Activated CD4-positive, alpha-beta T cell treated with anti-CD3 and anti-CD28 coated beads for 36 hours (primary cell): ENCODE data around the gene CBFA2T2. TPM values are rescaled to one million over a fixed set of nuclear protein-coding genes. Genes with fewer than 3 reads are reported as not detected.
A peak's percentile ranks its signal among the peaks of the same experiment; 100 is the strongest.

ENCODE experiments used
- ATAC-seq: fragments of 200-7000 bp; cut with Tn5 transposase; one replicate; pipeline ENCODE4 v1.10.0; 2021; ENCODE audit warnings: mild to moderate bottlenecking, moderate library complexity
- CTCF ChIA-PET: fragments of 350-600 bp; sonication (Branson Sonifier 250); formaldehyde crosslinking; loops from one replicate; lab custom pipeline; 2021; ENCODE audit warnings: antibody characterized with exemption; lab: Charles Lee
- POLR2A ChIA-PET: fragments of 350-600 bp; sonication (Branson Sonifier 250); formaldehyde crosslinking; loops from one replicate; lab custom pipeline; 2021; ENCODE audit warnings: antibody characterized with exemption, inconsistent platforms; lab: Charles Lee
- DNase-seq: peaks from one replicate; pipeline ENCODE4 v3.0.0-alpha.2; 2020
- H3K27ac Mint-ChIP-seq: one replicate; pipeline ENCODE4 v1.8.0; 2021; ENCODE audit warnings: mixed read lengths
- H3K27me3 Mint-ChIP-seq: one replicate; pipeline ENCODE4 v1.8.0; 2021; ENCODE audit warnings: mixed read lengths
- H3K36me3 Mint-ChIP-seq: one replicate; pipeline ENCODE4 v1.8.0; 2021; ENCODE audit warnings: low read depth, mixed read lengths
- H3K4me1 Mint-ChIP-seq: one replicate; pipeline ENCODE4 v1.8.0; 2021; ENCODE audit warnings: mixed read lengths
- H3K4me3 Mint-ChIP-seq: one replicate; pipeline ENCODE4 v1.8.0; 2021; ENCODE audit warnings: mild to moderate bottlenecking, moderate library complexity, mixed read lengths
- H3K9me3 Mint-ChIP-seq: one replicate; pipeline ENCODE4 v1.8.0; 2021; ENCODE audit warnings: low read depth, mixed read lengths
- intact Hi-C, 2 experiments: fragments of 100-400 bp; cut with DNase I in 1 of 2; cut with micrococcal nuclease in 1 of 2; formaldehyde crosslinking; loops; one replicate each; pipeline versions ENCODE4 v1.14.2 to v1.15.1; 2022 to 2024; cut with DNase I, micrococcal nuclease
- total RNA-seq, 2 experiments: library from RNA; stranded (reverse); gene quantifications; one replicate each; pipeline ENCODE4 v1.2.3, GENCODE V29; 2021

CBFA2T2 gene
- total RNA-seq, 2 experiments from 2014 or later = 10.9 to 12.9 TPM

DNA sequence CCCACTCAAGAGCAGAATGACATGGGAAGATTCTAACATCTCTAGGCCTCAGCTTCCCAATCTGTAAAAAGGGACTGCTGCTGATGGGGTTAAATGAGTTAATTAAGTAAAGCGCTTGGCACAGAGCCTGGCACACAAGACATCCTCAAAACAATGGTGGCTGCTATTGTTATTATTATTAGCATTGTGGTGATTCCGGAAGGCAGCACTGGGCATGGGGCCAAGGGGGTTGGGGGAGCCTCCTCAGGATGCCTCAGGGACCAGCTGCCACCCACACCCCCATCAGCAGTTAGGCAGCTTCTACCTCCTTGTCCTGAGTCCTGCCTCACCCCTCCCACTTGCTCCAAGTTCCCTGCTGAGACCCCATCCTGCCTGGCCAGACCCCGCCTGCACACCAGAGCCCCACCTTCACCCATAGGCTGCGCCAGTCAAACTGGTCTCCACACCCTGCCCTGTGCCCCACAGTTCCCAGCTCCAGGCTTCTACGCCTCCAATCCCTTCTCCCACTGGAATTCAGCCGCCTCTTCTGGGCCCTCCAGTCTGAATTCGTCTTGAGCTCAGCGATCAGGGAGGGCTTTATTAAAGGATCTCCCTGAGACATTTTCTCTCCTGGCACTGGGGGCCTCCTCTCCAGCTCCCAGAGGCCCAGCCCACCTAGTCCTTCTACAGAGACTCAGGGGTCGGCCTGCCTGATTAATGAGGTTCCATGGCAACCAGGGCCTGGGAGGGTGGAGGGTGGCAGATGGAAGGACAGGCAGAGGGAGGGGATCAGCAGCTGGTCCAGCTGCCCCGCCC lies 194.8 kb downstream of the CBFA2T2 start:
- H3K4me3 Mint-ChIP-seq = peak overlapping the region; percentile 95
- peak overlapping the region; percentile 83 for H3K27ac Mint-ChIP-seq
- ChIA-PET POLR2A (interaction anchor here (0.6 to 1.7 kb wide), 7 partner anchors 18 to 130 kb away, joined by 3 to 5 read pairs (median 3); partner anchors contain the start of genes ACTL10, CHMP4B and PXMP4), CTCF (interaction anchor here (0.7 to 9.1 kb wide), 4 partner anchors 18 to 48 kb away, joined by 3 to 91 read pairs (median 6); partner anchors contain the start of genes ACTL10 and PXMP4)
- DNase-seq = no peak
- no peaks in the 10 kb centered on the region for H3K9me3 Mint-ChIP-seq
- intact Hi-C loops = loop anchor here (5.0 kb wide), 3 partner anchors 48 to 1858 kb away; partner anchors contain the start of genes ERGIC3 (in 1 of the 2) and ZNF341 (in 1 of the 2)
- peaks cover 81% of the 10 kb centered on the region for H3K4me1 Mint-ChIP-seq
- ATAC-seq = no peak
- peaks cover 24% of the 10 kb centered on the region for H3K36me3 Mint-ChIP-seq
- H3K27me3 Mint-ChIP-seq = no peaks in the 10 kb centered on the region

DNA sequence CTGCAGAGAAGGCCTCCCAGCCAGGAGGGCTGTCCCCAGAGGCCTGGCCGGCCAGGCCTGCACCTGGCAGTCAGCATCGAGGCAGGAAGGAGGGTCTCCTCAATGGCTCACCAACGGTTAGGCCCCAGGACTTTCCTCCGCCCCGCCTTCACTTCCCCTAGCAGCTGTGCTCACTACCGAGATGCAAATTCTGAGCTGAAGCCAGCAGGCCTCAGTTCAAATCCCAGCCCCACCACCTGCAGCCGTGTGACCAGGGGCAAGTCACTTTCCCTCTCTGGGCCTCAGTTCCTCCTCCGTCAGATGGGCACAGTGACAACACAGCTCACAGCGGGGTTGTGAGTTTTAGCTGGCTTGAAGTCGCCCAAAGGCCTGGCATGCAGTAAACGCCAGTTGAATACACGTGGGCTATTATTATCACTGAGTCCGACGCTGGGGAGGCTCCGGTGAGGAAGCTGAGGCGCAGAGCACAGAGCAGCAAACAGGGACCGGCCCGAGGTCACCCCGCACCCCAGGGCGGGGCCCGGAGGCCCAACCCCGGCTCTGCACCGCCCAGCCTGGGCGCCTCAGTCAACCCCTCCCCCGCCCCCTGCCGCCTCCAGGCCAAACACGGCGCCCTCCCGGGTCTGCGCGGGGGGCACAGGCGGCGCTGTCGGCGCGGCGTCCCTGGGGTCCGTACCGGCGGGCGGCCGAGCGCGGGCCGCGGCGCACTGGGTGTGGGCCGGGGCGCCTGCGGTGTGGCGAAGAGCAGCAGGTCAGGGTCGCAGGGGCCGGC lies 195.6 kb downstream of the CBFA2T2 start:
- peaks cover 79% of the 10 kb centered on the region for H3K4me1 Mint-ChIP-seq
- peak; percentile 87 for DNase-seq
- CTCF ChIA-PET = interaction anchor here (0.7 to 9.1 kb wide), 4 partner anchors 18 to 47 kb away, joined by 3 to 91 read pairs (median 6); partner anchors contain the start of genes ACTL10 and PXMP4
- peak overlapping the region; percentile 83 for H3K27ac Mint-ChIP-seq
- H3K27me3 Mint-ChIP-seq = no peaks in the 10 kb centered on the region
- ATAC-seq = peak; percentile 58
- intact Hi-C loops = loop anchor here (1.0 to 5.0 kb wide), 13 partner anchors 11 to 1857 kb away; partner anchors contain the start of genes PXMP4 (in 2 of the 2), ACTL10 (in 1 of the 2), CBFA2T2 (in 1 of the 2) and CHMP4B (in 1 of the 2)
- H3K4me3 Mint-ChIP-seq = peak overlapping the region; percentile 95
- H3K36me3 Mint-ChIP-seq = peaks cover 22% of the 10 kb centered on the region
- H3K9me3 Mint-ChIP-seq = no peaks in the 10 kb centered on the region
- POLR2A ChIA-PET = interaction anchor here (0.6 to 1.7 kb wide), 7 partner anchors 19 to 202 kb away, joined by 3 to 5 read pairs (median 3); partner anchors contain the start of genes ACTL10, CHMP4B and PXMP4

GRCh38 chr20:33686100-33686983 lies 196.4 kb downstream of the CBFA2T2 start, which contains the start of gene E2F1:
E2F1 (minus strand) TSS chr20:33686385; CDS start chr20:33686264, 121 bp downstream.
- POLR2A ChIA-PET = interaction anchor here (0.6 to 1.7 kb wide), 6 partner anchors 13 to 1768 kb away, joined by 3 to 5 read pairs (median 4); partner anchors contain the start of genes ACTL10 and PXMP4
- Mint-ChIP-seq H3K9me3 (no peaks in the 10 kb centered on the region), H3K36me3 (peaks cover 16% of the 10 kb centered on the region), H3K27me3 (no peaks in the 10 kb centered on the region), H3K4me3 (peak within 1 kb of the TSS; percentile 95), H3K4me1 (peaks cover 73% of the 10 kb centered on the region), H3K27ac (peak within 1 kb of the TSS; percentile 83)
- DNase-seq (peak; percentile 98), ATAC-seq (peak; percentile 84)
- CTCF ChIA-PET = interaction anchor here (1.3 to 9.1 kb wide), 3 partner anchors 9 to 33 kb away, joined by 3 to 91 read pairs (median 10); partner anchors contain the start of genes ACTL10 and PXMP4
- intact Hi-C loops = loop anchor here (1.0 to 5.0 kb wide), 13 partner anchors 12 to 1856 kb away; partner anchors contain the start of genes PXMP4 (in 2 of the 2), ACTL10 (in 1 of the 2), CBFA2T2 (in 1 of the 2) and CHMP4B (in 1 of the 2)

DNA sequence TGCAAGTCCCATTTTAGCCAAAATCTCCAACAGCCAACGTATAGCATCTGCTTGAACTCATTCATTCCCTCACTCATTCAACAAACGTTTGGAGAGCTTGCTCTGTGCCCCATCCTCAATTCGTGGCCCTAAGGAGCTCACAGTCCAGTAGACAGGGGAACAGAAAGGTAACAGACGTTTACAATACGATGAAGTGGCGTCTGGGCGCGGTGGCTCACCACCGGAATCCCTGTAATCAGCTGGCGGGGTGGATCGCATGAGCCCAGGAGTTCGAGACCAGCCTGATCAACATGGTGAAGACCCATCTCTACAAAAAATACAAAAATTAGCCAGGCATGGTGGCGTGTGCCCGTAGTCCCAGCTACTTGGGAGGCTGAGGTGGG lies 197.1 kb downstream of the CBFA2T2 start:
- Mint-ChIP-seq H3K9me3 (no peaks in the 10 kb centered on the region), H3K4me1 (peaks cover 67% of the 10 kb centered on the region), H3K27ac (peak overlapping the region; percentile 83), H3K27me3 (no peaks in the 10 kb centered on the region), H3K4me3 (peak overlapping the region; percentile 56), H3K36me3 (peaks cover 13% of the 10 kb centered on the region)
- ChIA-PET CTCF (interaction anchor here (1.3 to 1.5 kb wide), 2 partner anchors 9 to 33 kb away, joined by 3 to 6 read pairs; partner anchors contain the start of gene PXMP4), POLR2A (interaction anchor here (0.6 to 0.7 kb wide), 3 partner anchors 14 to 1767 kb away, joined by 3 to 5 read pairs (median 4); no protein-coding TSS in a partner anchor)
- DNase-seq = no peak
- no peak for ATAC-seq
- intact Hi-C loops = loop anchor here (1.0 to 5.0 kb wide), 13 partner anchors 13 to 1855 kb away; partner anchors contain the start of genes PXMP4 (in 2 of the 2), ACTL10 (in 1 of the 2), CBFA2T2 (in 1 of the 2) and CHMP4B (in 1 of the 2)

- Mint-ChIP-seq H3K27me3 (no peaks in the 10 kb centered on the region), H3K4me1 (peaks cover 62% of the 10 kb centered on the region), H3K4me3 (no peak overlapping the region), H3K27ac (peak overlapping the region; percentile 83), H3K36me3 (peaks cover 12% of the 10 kb centered on the region), H3K9me3 (no peaks in the 10 kb centered on the region)
- ATAC-seq (no peak), DNase-seq (no peak)
- ChIA-PET POLR2A (interaction anchor here (0.7 kb wide), 2 partner anchors 14 to 45 kb away, joined by 4 to 5 read pairs; no protein-coding TSS in a partner anchor), CTCF (interaction anchor here (0.7 to 1.5 kb wide), 3 partner anchors 8 to 33 kb away, joined by 3 to 6 read pairs (median 3); partner anchors contain the start of gene PXMP4)
- intact Hi-C loops = loop anchor here (5.0 kb wide), 3 partner anchors 45 to 1855 kb away; partner anchors contain the start of genes ERGIC3 (in 1 of the 2) and ZNF341 (in 1 of the 2)
These were observed 197.5 kb downstream of the CBFA2T2 start for GRCh38 chr20:33687370-33687915.

GRCh38 chr20:33687993-33688937 lies 198.4 kb downstream of the CBFA2T2 start:
- CTCF ChIA-PET = interaction anchor here (0.7 to 1.5 kb wide), 6 partner anchors 8 to 45 kb away, joined by 3 to 6 read pairs (median 3); partner anchors contain the start of genes ACTL10 and PXMP4
- H3K4me1 Mint-ChIP-seq = peaks cover 54% of the 10 kb centered on the region
- POLR2A ChIA-PET = interaction anchor here (1.0 to 1.3 kb wide), 2 partner anchors 20 to 306 kb away, joined by 3 to 4 read pairs; partner anchors contain the start of gene RALY
- H3K4me3 Mint-ChIP-seq = no peak overlapping the region
- ATAC-seq (no peak), DNase-seq (no peak)
- no peaks in the 10 kb centered on the region for H3K27me3 Mint-ChIP-seq
- peaks cover 9% of the 10 kb centered on the region for H3K36me3 Mint-ChIP-seq
- peak overlapping the region; percentile 74 for H3K27ac Mint-ChIP-seq
- no peaks in the 10 kb centered on the region for H3K9me3 Mint-ChIP-seq
- intact Hi-C loops = loop anchor here (5.0 kb wide), 3 partner anchors 44 to 1854 kb away; partner anchors contain the start of genes ERGIC3 (in 1 of the 2) and ZNF341 (in 1 of the 2)

DNA sequence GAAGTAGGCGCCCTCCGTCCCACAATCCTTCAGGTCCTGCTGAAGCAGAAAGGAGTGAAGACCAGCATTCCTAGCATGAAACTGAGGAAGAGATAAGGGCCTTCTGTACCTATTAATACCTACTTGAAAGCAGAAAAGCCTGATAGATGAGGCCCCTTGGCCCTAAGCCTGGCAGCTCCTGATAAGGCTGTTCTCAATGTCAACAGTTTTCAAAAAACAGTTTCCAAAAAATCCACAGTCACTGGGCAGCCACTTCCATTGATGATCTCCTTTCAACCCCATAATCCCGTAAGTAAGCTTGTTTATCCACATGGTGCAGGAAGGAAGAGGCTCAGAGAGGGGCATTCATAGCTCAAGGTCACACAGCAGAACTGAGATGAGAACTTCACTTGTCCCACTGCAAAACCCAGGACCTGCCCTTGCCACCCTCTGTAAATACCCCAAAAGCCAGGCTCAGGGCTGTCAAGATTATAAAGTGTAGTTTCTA lies 199.1 kb downstream of the CBFA2T2 start:
- Mint-ChIP-seq H3K9me3 (no peaks in the 10 kb centered on the region), H3K4me3 (no peak overlapping the region), H3K4me1 (peaks cover 54% of the 10 kb centered on the region), H3K27me3 (no peaks in the 10 kb centered on the region), H3K36me3 (peaks cover 9% of the 10 kb centered on the region), H3K27ac (peak overlapping the region; percentile 24)
- CTCF ChIA-PET = interaction anchor here (1.0 to 1.2 kb wide), 2 partner anchors 36 to 44 kb away, joined by 3 to 5 read pairs; no protein-coding TSS in a partner anchor
- ATAC-seq (no peak), DNase-seq (no peak)
- POLR2A ChIA-PET = interaction anchor here (1.0 to 1.3 kb wide), 2 partner anchors 21 to 305 kb away, joined by 3 to 4 read pairs; partner anchors contain the start of gene RALY
- intact Hi-C loops = loop anchor here (5.0 kb wide), 3 partner anchors 43 to 1853 kb away; partner anchors contain the start of genes ERGIC3 (in 1 of the 2) and ZNF341 (in 1 of the 2)

DNA sequence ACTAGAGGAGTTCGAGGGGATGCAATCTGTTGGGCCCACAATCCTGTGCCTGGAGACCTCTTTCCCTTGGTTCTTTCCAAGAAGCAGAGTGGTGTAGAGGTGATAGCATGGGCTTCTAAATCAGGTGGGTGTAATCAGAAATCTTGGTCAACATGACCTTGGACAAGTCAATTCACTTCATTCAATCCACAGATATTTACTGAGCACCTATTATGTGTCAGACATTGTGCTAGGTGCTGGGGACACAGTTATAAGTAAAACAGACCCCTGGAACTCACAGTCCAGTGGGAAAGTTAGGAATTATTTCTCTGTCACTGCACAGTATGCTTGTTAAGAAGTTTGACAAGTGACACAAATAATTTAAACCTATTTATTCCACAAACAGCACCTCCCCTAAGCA lies 199.6 kb downstream of the CBFA2T2 start:
- Mint-ChIP-seq H3K4me1 (peaks cover 49% of the 10 kb centered on the region), H3K36me3 (peaks cover 9% of the 10 kb centered on the region), H3K27ac (peak overlapping the region; percentile 63), H3K9me3 (no peaks in the 10 kb centered on the region), H3K27me3 (no peaks in the 10 kb centered on the region), H3K4me3 (no peak overlapping the region)
- ATAC-seq (no peak), DNase-seq (no peak)
- intact Hi-C loops = loop anchor here (5.0 kb wide), 3 partner anchors 43 to 1853 kb away; partner anchors contain the start of genes ERGIC3 (in 1 of the 2) and ZNF341 (in 1 of the 2)
- ChIA-PET POLR2A (interaction anchor here (0.9 kb wide), 2 partner anchors 10 to 951 kb away, joined by 3 to 8 read pairs; no protein-coding TSS in a partner anchor), CTCF (interaction anchor here (0.6 to 1.3 kb wide), 6 partner anchors 30 to 325 kb away, joined by 3 to 5 read pairs (median 3); partner anchors contain the start of gene PXMP4)
